Endothelial cell of umbilical vein (primary cell): ENCODE measurements around the gene TBC1D5. TPM values are rescaled to one million over a fixed set of nuclear protein-coding genes. Genes with fewer than 3 reads are reported as not detected.

Source experiments
- BruUV-seq: library from RNA; stranded (reverse); fragments of 400-500 nt; replicated peaks from 2 replicates; lab custom pipeline; 2021; lab: Mats Ljungman, UMichigan
- CTCF ChIA-PET: fragments of 300-600, 350-600 bp; sonication (Branson Sonifier 250); formaldehyde crosslinking; loops from one replicate; lab custom pipeline; 2021; ENCODE audit warnings: antibody characterized with exemption, inconsistent platforms; lab: Charles Lee
- POLR2A ChIA-PET: fragments of 300-600, 350-600 bp; sonication (Branson Sonifier 250); formaldehyde crosslinking; loops from one replicate; lab custom pipeline; 2021; ENCODE audit warnings: antibody characterized with exemption, inconsistent platforms; lab: Charles Lee
- DNase-seq: peaks from one replicate; pipeline ENCODE4 v3.0.0-alpha.2; 2011; ENCODE audit warnings: low read depth, low spot score
- FAIRE-seq: peaks from 2 replicates; lab custom pipeline; 2011; peaks lifted over from hg19 to GRCh38; lab: Jason Lieb, UNC
- H2AFZ ChIP-seq: 2 replicates; pipeline ENCODE4 v1.6.0; 2012; ENCODE audit warnings: low read depth, low read length, control low read depth, inconsistent platforms
- H3K27ac ChIP-seq: 2 replicates; pipeline ENCODE4 v1.5.1; 2011; ENCODE audit warnings: low read depth, mild to moderate bottlenecking, control low read depth, low read length, moderate library complexity; ENCODE audit not compliant: insufficient read depth
- H3K27me3 ChIP-seq, 2 experiments: 2 replicates each; pipeline versions ENCODE4 v1.6.0 to v1.6.1; 2011; ENCODE audit warnings: low read length in 2 of 2, mixed read lengths in 1 of 2; ENCODE audit not compliant: control insufficient read depth in 2 of 2, insufficient read depth in 2 of 2
- H3K36me3 ChIP-seq, 2 experiments: 2 replicates in 1 of 2; 3 replicates in 1 of 2; pipeline ENCODE4 v1.5.1; 2011; ENCODE audit warnings: low read length in 2 of 2, mild to moderate bottlenecking in 1 of 2, moderate library complexity in 1 of 2; ENCODE audit not compliant: control insufficient read depth in 2 of 2, insufficient read depth in 2 of 2; ENCODE audit errors: extremely low read depth in 1 of 2
- H3K4me1 ChIP-seq: 3 replicates; pipeline ENCODE4 v1.5.1; 2011; ENCODE audit warnings: mild to moderate bottlenecking, low read length; ENCODE audit not compliant: control insufficient read depth, insufficient read depth; ENCODE audit errors: extremely low read depth
- H3K4me2 ChIP-seq: 2 replicates; pipeline ENCODE4 v1.6.1; 2011; ENCODE audit warnings: low read length, control low read depth, mixed read lengths; ENCODE audit not compliant: insufficient read depth
- H3K4me3 ChIP-seq, 3 experiments: fragments of 200-600 bp in 1 of 3; sonication (generic), shearing (Covaris generic) in 1 of 3; replicated peaks in 1 of 3; 2 replicates each; pipeline ENCODE4 v1.5.1; 2011 to 2016; ENCODE audit warnings: control low read depth in 3 of 3, low read length in 3 of 3, mild to moderate bottlenecking in 2 of 3, inconsistent platforms in 1 of 3, low read depth in 1 of 3, moderate library complexity in 1 of 3; ENCODE audit not compliant: insufficient read depth in 1 of 3
- H3K79me2 ChIP-seq: 2 replicates; pipeline ENCODE4 v1.6.0; 2012; ENCODE audit warnings: low read length, inconsistent platforms; ENCODE audit not compliant: control insufficient read depth, insufficient read depth
- H3K9ac ChIP-seq: replicated peaks from 2 replicates; pipeline ENCODE3; 2011; ENCODE audit warnings: low read length, control low read depth; ENCODE audit not compliant: insufficient read depth; ENCODE audit errors: extremely low read depth
- H3K9me1 ChIP-seq: replicated peaks from 3 replicates; pipeline ENCODE4 v1.6.0; 2011; ENCODE audit warnings: mild to moderate bottlenecking, low read length; ENCODE audit not compliant: control insufficient read depth, insufficient read depth; ENCODE audit errors: extremely low read depth
- H3K9me3 ChIP-seq: replicated peaks from 2 replicates; pipeline ENCODE4 v1.5.1; 2012; ENCODE audit warnings: low read length, inconsistent platforms; ENCODE audit not compliant: control insufficient read depth, insufficient read depth
- H4K20me1 ChIP-seq: replicated peaks from 2 replicates; pipeline ENCODE3; 2011; ENCODE audit warnings: mild to moderate bottlenecking, low read length; ENCODE audit not compliant: control insufficient read depth, insufficient read depth; ENCODE audit errors: extremely low read depth
- CTCF ChIP-seq, 2 donors: IDR thresholded peaks; 1 replicate in 1 of 2; 2 replicates in 1 of 2; pipeline ENCODE4 v1.5.1; 2011; ENCODE audit warnings: low read length in 2 of 2, mild to moderate bottlenecking in 2 of 2, moderate library complexity in 2 of 2, control low read depth in 1 of 2, inconsistent platforms in 1 of 2, low read depth in 1 of 2; ENCODE audit not compliant: insufficient read depth in 1 of 2; ENCODE audit errors: extremely low read depth in 1 of 2
- EZH2 ChIP-seq: IDR thresholded peaks from 2 replicates; pipeline ENCODE4 v1.6.1; 2012; ENCODE audit warnings: borderline replicate concordance, low read depth, mild to moderate bottlenecking, moderate library complexity, low read length, inconsistent platforms; ENCODE audit not compliant: severe bottlenecking
- FOS ChIP-seq: IDR thresholded peaks from 2 replicates; pipeline ENCODE4 v1.6.1; 2011; ENCODE audit warnings: mild to moderate bottlenecking, low read length, moderate library complexity, borderline replicate concordance; ENCODE audit not compliant: insufficient read depth
- GATA2 ChIP-seq: IDR thresholded peaks from 2 replicates; pipeline ENCODE4 v1.7.0; 2011; ENCODE audit warnings: low read depth, mild to moderate bottlenecking, moderate library complexity, mixed read lengths, low read length; ENCODE audit not compliant: insufficient read length, insufficient read depth
- JUN ChIP-seq: IDR thresholded peaks from 2 replicates; pipeline ENCODE4 v1.6.1; 2011; ENCODE audit warnings: borderline replicate concordance, low read depth; ENCODE audit not compliant: insufficient read length, insufficient read depth
- MYC ChIP-seq: IDR thresholded peaks from one replicate; pipeline ENCODE4 v1.6.1; 2011; ENCODE audit warnings: mild to moderate bottlenecking, low read depth, low read length
- POLR2A ChIP-seq: IDR thresholded peaks from 2 replicates; pipeline ENCODE4 v1.6.1; 2012; ENCODE audit warnings: low read depth, mild to moderate bottlenecking, control low read depth, low read length
- POLR2AphosphoS5 ChIP-seq: IDR thresholded peaks from 2 replicates; pipeline ENCODE4 v1.6.1; 2012; ENCODE audit warnings: low read depth, mild to moderate bottlenecking, control low read depth, low read length, moderate library complexity; ENCODE audit not compliant: insufficient read depth
- dilution Hi-C: fragments of 300-500 bp; cut with MboI; formaldehyde crosslinking; loops from one replicate; pipeline ENCODE4 v1.15.0; 2019; ENCODE audit warnings: low sequenced_read_pairs; ENCODE audit not compliant: extremely low pct_ligation_motif_present
- intact Hi-C: fragments of 100-400 bp; cut with micrococcal nuclease; formaldehyde crosslinking; loops from one replicate; pipeline ENCODE4 v1.10.0; 2022
- polyA plus RNA-seq, 4 experiments: library from polyadenylated mRNA; depleted of rRNA in 3 of 4; stranded (reverse) in 3 of 4; unstranded in 1 of 4; fragments of >200 nt; gene quantifications; 2 replicates each; pipeline versions ENCODE4 v1.2.1 to v1.2.3, GENCODE V29; 2011 to 2012; ENCODE audit warnings: missing spikeins in 1 of 4
- total RNA-seq: library from RNA; stranded (reverse); gene quantifications from 2 replicates; pipeline ENCODE4 v1.2.3, GENCODE V29; 2021
- TF ChIP-seq, protein P1 (sequence below): IDR thresholded peaks from 2 replicates; pipeline ENCODE4 v1.6.1; 2011; ENCODE audit not compliant: insufficient read depth, insufficient read length

TBC1D5 gene
- total and polyA plus RNA-seq, 2 donors (not counting 3 experiments of a cell fraction or from before 2014, with no cell fraction given), result 17.5 to 44.7 TPM

GRCh38 chr3:17307482-17307881, 434.9 kb downstream of the TBC1D5 start:
- DNase-seq (no peak), FAIRE-seq (no peak)
- no peaks in the 10 kb centered on the region for H3K9me1 ChIP-seq
- H2AFZ ChIP-seq, result no peak overlapping the region
- POLR2A ChIA-PET, result no interaction called here
- CTCF ChIA-PET, result interaction anchor here (0.8 to 1.0 kb wide), 3 partner anchors 106 to 1081 kb away, joined by 3 to 5 read pairs (median 3); no protein-coding TSS in a partner anchor
- H3K27ac ChIP-seq, result no peak overlapping the region
- H3K27me3 ChIP-seq, result no peaks in the 10 kb centered on the region
- no peaks in the 10 kb centered on the region for H3K4me1 ChIP-seq
- no peak overlapping the region for H3K4me2 ChIP-seq
- no peak overlapping the region for H3K4me3 ChIP-seq
- no peaks in the 10 kb centered on the region for H3K79me2 ChIP-seq
- intact Hi-C loops, result loop anchor here (2.0 kb wide), 1 partner anchor 105 kb away; no protein-coding TSS in a partner anchor
- H3K9me3 ChIP-seq, result no peaks in the 10 kb centered on the region
- no peak overlapping the region for H3K9ac ChIP-seq
- no TSS peak for BruUV-seq
- no peaks in the 10 kb centered on the region for H4K20me1 ChIP-seq
- dilution Hi-C loops, result no loop called here
- no peaks in the 10 kb centered on the region for H3K36me3 ChIP-seq
- TF ChIP-seq JUN (no peak), FOS (no peak), MYC (no peak), CTCF (IDR thresholded peaks at IDR 0.05; ENCODE audit: extremely low read depth in 1 of 2, insufficient read depth in 1 of 2, low read depth in 1 of 2, low read length in 2 of 2) (no peak), POLR2AphosphoS5 (no peak), POLR2A (no peak), EZH2 (no peak), GATA2 (no peak)
- TF ChIP-seq, protein P1, sequence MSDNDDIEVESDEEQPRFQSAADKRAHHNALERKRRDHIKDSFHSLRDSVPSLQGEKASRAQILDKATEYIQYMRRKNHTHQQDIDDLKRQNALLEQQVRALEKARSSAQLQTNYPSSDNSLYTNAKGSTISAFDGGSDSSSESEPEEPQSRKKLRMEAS, result no peak
